HepG2 (cell line): ENCODE measurements around the gene SLC48A1. TPM values are rescaled to one million over a fixed set of nuclear protein-coding genes. Genes with fewer than 3 reads are reported as not detected.

Experiments used
- ATAC-seq: fragments of 200-7000 bp; cut with Tn5 transposase; 3 replicates; pipeline ENCODE4 v1.9.1; 2020; ENCODE audit warnings: mild to moderate bottlenecking, moderate library complexity
- BruUV-seq: library from RNA; stranded (reverse); fragments of 400-500 nt; replicated peaks from 2 replicates; lab custom pipeline; 2021; lab: Mats Ljungman, UMichigan
- CTCF ChIA-PET: fragments of 300-600 bp; formaldehyde crosslinking; extraction: SDS; loops from one replicate; lab custom pipeline; 2021; ENCODE audit warnings: low total read pairs, inconsistent platforms, low intra/inter-chr PET ratio; lab: Yijun Ruan, JAX
- POLR2A ChIA-PET: fragments of 350-600 bp; sonication (Branson Sonifier 250); formaldehyde crosslinking; loops from one replicate; lab custom pipeline; 2020; ENCODE audit warnings: antibody characterized with exemption, inconsistent platforms; lab: Yijun Ruan, JAX
- DNase-seq: peaks from one replicate; pipeline ENCODE4 v3.0.0-alpha.2; 2015; ENCODE audit warnings: low spot score
- FAIRE-seq: peaks from 3 replicates; lab custom pipeline; 2011; peaks lifted over from hg19 to GRCh38; lab: Jason Lieb, UNC
- H2AFZ ChIP-seq: one replicate; pipeline ENCODE4 v1.6.1; 2011; ENCODE audit warnings: low read length, inconsistent platforms
- H3K27ac ChIP-seq: fragments of 300-600 bp; 3 replicates; pipeline ENCODE4 v1.8.0; 2011; ENCODE audit warnings: mixed run types, mild to moderate bottlenecking, mixed read lengths, low read length, inconsistent platforms; ENCODE audit not compliant: insufficient read depth; ENCODE audit errors: extremely low read length
- H3K27me3 ChIP-seq, 2 experiments: fragments of 200-600 bp in 1 of 2; 2 replicates in 1 of 2; 3 replicates in 1 of 2; pipeline versions ENCODE4 v1.6.0 to v1.8.0; 2011; ENCODE audit warnings: low read length in 2 of 2, mild to moderate bottlenecking in 2 of 2, moderate library complexity in 2 of 2, inconsistent platforms in 1 of 2; ENCODE audit not compliant: insufficient read depth in 2 of 2, control insufficient read depth in 1 of 2
- H3K36me3 ChIP-seq, 2 experiments: fragments of 200-600 bp in 1 of 2; replicated peaks in 1 of 2; 2 replicates in 1 of 2; 3 replicates in 1 of 2; pipeline versions ENCODE4 v1.5.1 to v1.8.0; 2011; ENCODE audit warnings: low read length in 2 of 2, inconsistent platforms in 1 of 2; ENCODE audit not compliant: insufficient read depth in 2 of 2, control insufficient read depth in 1 of 2
- H3K4me1 ChIP-seq: 2 replicates; pipeline ENCODE4 v1.5.1; 2012; ENCODE audit warnings: low read length, inconsistent platforms; ENCODE audit not compliant: insufficient read depth
- H3K4me2 ChIP-seq: 2 replicates; pipeline ENCODE4 v1.6.0; 2011; ENCODE audit warnings: low read depth, low read length, inconsistent platforms
- H3K4me3 ChIP-seq, 3 experiments: fragments of 200-600 bp in 1 of 3; sonication (generic), shearing (Covaris generic) in 1 of 3; replicated peaks in 1 of 3; 2 replicates each; pipeline ENCODE4 v1.5.1; 2011 to 2016; ENCODE audit warnings: low read length in 3 of 3, inconsistent platforms in 2 of 3, low read depth in 2 of 3, mild to moderate bottlenecking in 2 of 3, control low read depth in 1 of 3, mixed read lengths in 1 of 3; ENCODE audit not compliant: insufficient read depth in 1 of 3
- H3K79me2 ChIP-seq: one replicate; pipeline ENCODE4 v1.6.1; 2011; ENCODE audit warnings: low read length, inconsistent platforms; ENCODE audit not compliant: insufficient read depth
- H3K9ac ChIP-seq: 2 replicates; pipeline ENCODE4 v1.6.0; 2011; ENCODE audit warnings: mild to moderate bottlenecking, low read depth, low read length, inconsistent platforms; ENCODE audit not compliant: insufficient read depth
- H3K9me3 ChIP-seq: 2 replicates; pipeline ENCODE4 v1.5.1; 2012; ENCODE audit warnings: mild to moderate bottlenecking, low read length
- H4K20me1 ChIP-seq: 2 replicates; pipeline ENCODE4 v1.6.0; 2011; ENCODE audit warnings: inconsistent platforms, mild to moderate bottlenecking, low read length, moderate library complexity; ENCODE audit not compliant: insufficient read depth
- ATRX ChIP-seq: sonication (generic); formaldehyde crosslinking; IDR thresholded peaks from 2 replicates; pipeline ENCODE4 v1.4.0; 2020; ENCODE audit warnings: missing genetic modification reagents, borderline replicate concordance
- CEBPB ChIP-seq: IDR thresholded peaks from 2 replicates; pipeline ENCODE4 v1.6.1; 2011; ENCODE audit warnings: low read depth, low read length, improper control_type of control experiment, borderline replicate concordance
- KDM3A ChIP-seq: IDR thresholded peaks from 2 replicates; pipeline ENCODE4 v1.6.1; 2018; ENCODE audit warnings: low read depth, missing compliant biosample characterization
- NFE2 ChIP-seq: sonication (generic); formaldehyde crosslinking; IDR thresholded peaks from 2 replicates; pipeline ENCODE4 v1.4.0; 2020; ENCODE audit warnings: missing genetic modification reagents
- RELA ChIP-seq: sonication (generic); formaldehyde crosslinking; IDR thresholded peaks from 2 replicates; pipeline ENCODE4 v1.4.0; 2020; ENCODE audit warnings: missing genetic modification reagents
- TOPORS ChIP-seq: sonication (generic); formaldehyde crosslinking; IDR thresholded peaks from 2 replicates; pipeline ENCODE4 v1.8.0; 2023; ENCODE audit warnings: mild to moderate bottlenecking, missing genetic modification reagents
- ZNF205 ChIP-seq: IDR thresholded peaks from 2 replicates; pipeline ENCODE4 v1.6.1; 2018; ENCODE audit warnings: missing biosample characterization, missing genetic modification reagents
- WGBS: methylation state at CpG from one replicate; pipeline ENCODE4 v1.1.6; 2017; ENCODE audit warnings: low lambda C conversion rate; 5-methylcytosine and 5-hydroxymethylcytosine counted together
- in situ Hi-C: cut with HindIII; loops from 2 replicates; pipeline ENCODE4 v1.10.0; 2017; ENCODE audit warnings: low pct_unique_long_range_greater_than_20kb; ENCODE audit not compliant: extremely low pct_ligation_motif_present
- intact Hi-C: fragments of 100-400 bp; cut with micrococcal nuclease; formaldehyde crosslinking; loops from one replicate; pipeline ENCODE4 v1.10.0; 2022; ENCODE audit not compliant: unreplicated experiment
- polyA plus RNA-seq, 8 experiments: library from polyadenylated mRNA; depleted of rRNA in 3 of 8; stranded (reverse) in 7 of 8; unstranded in 1 of 8; fragments of >200 nt; fragmentation: Illumina TruSeq in 4 of 8; extraction: Trizol in 4 of 8; gene quantifications; 2 replicates each; pipeline versions ENCODE4 v1.2.1 to v1.2.3, GENCODE V29; 2011 to 2016; ENCODE audit warnings: low read depth in 4 of 8, missing spikeins in 1 of 8, mixed read lengths in 1 of 8; ENCODE audit not compliant: insufficient read depth in 1 of 8
- total RNA-seq, 5 experiments: library from RNA; depleted of rRNA; stranded (reverse); fragments of >200 nt; fragmentation: Illumina TruSeq; extraction: Trizol; gene quantifications; 2 replicates each; pipeline ENCODE4 v1.2.3, GENCODE V29; 2016; ENCODE audit warnings: low read depth in 1 of 5
- TF ChIP-seq, protein P1 (sequence below): sonication (generic); formaldehyde crosslinking; IDR thresholded peaks from 2 replicates; pipeline ENCODE4 v1.4.0; 2020; ENCODE audit warnings: missing genetic modification reagents, mild to moderate bottlenecking, borderline replicate concordance
- TF ChIP-seq, protein P2 (sequence below): sonication (generic); formaldehyde crosslinking; IDR thresholded peaks from 2 replicates; pipeline ENCODE4 v1.5.1; 2020; ENCODE audit warnings: missing genetic modification reagents, mild to moderate bottlenecking, borderline replicate concordance

Gene SLC48A1
- total and polyA plus RNA-seq, 2 of the 13 experiments (the other 11 are each of a cell fraction or from before 2014, with no cell fraction given), result 2.2 to 3.7 TPM

DNA sequence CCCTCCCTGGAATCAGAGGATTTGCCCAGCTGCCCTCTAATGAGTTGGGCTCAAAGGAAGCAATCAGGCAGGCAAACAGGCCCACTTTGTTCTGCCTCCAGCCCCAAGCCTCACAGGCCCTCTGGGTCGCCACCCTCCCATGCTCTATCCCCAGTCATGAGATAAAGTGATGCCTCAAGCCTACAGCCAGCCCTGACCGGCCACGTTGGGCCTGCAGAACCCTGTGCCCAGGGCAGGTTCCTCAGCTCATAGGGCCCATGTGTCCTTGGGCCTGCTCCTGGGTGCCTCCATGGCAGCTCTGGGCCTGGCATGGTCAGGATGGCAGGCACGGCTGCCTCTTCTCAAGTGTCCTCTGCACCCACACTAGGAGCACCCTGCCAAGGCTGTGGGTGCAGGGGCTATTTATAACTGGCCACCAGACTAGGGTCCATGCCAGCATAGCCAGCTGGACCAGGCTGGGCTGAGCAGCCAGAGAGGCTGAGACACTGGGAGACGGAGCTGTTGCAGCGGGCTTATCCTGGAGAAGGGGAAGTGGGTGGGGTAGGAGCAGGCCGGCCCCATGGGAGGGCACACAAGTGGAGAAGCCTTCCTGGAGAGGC, 26.4 kb downstream of the SLC48A1 start (continued):
- TF ChIP-seq, protein P1, sequence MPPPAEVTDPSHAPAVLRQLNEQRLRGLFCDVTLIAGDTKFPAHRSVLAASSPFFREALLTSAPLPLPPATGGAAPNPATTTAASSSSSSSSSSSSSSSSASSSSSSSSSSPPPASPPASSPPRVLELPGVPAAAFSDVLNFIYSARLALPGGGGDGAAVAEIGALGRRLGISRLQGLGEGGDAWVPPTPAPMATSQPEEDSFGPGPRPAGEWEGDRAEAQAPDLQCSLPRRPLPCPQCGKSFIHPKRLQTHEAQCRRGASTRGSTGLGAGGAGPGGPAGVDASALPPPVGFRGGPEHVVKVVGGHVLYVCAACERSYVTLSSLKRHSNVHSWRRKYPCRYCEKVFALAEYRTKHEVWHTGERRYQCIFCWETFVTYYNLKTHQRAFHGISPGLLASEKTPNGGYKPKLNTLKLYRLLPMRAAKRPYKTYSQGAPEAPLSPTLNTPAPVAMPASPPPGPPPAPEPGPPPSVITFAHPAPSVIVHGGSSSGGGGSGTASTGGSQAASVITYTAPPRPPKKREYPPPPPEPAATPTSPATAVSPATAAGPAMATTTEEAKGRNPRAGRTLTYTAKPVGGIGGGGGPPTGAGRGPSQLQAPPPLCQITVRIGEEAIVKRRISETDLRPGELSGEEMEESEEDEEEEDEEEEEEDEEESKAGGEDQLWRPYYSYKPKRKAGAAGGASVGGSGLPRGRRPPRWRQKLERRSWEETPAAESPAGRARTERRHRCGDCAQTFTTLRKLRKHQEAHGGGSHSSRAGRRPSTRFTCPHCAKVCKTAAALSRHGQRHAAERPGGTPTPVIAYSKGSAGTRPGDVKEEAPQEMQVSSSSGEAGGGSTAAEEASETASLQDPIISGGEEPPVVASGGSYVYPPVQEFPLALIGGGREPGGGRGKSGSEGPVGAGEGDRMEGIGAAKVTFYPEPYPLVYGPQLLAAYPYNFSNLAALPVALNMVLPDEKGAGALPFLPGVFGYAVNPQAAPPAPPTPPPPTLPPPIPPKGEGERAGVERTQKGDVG (CRISPR knock-in tag), result no peak
- TF ChIP-seq, protein P2, sequence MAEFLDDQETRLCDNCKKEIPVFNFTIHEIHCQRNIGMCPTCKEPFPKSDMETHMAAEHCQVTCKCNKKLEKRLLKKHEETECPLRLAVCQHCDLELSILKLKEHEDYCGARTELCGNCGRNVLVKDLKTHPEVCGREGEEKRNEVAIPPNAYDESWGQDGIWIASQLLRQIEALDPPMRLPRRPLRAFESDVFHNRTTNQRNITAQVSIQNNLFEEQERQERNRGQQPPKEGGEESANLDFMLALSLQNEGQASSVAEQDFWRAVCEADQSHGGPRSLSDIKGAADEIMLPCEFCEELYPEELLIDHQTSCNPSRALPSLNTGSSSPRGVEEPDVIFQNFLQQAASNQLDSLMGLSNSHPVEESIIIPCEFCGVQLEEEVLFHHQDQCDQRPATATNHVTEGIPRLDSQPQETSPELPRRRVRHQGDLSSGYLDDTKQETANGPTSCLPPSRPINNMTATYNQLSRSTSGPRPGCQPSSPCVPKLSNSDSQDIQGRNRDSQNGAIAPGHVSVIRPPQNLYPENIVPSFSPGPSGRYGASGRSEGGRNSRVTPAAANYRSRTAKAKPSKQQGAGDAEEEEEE (CRISPR knock-in tag), result no peak
- TF ChIP-seq KDM3A (CRISPR knock-in tag), result no peak
- TF ChIP-seq ZNF205 (CRISPR knock-in tag), result no peak
- TF ChIP-seq RELA (CRISPR knock-in tag), result no peak
- no peak for TF ChIP-seq ATRX (CRISPR knock-in tag)
- TF ChIP-seq NFE2 (CRISPR knock-in tag), result no peak

DNA sequence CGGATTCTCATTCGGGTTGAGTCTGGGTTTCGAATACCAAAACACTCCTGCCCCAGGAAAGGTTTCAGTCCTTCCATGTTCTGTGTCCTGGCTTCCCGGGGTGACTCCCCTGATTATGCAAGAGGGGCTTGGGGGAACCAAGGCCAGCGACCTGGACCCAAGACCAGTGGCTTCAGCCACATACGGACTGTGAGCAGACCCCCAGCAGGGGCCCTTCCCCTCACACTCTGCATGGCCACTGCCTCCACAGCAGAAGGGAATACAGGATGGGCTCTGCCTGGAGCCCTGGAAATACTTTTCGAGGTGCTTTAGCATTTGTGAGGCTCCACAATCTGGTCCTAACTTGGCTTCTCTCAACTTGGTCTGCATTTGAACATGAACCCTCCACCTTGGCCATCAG, 27.5 kb downstream of the SLC48A1 start:
- 0 out of 2 replicates have a peak, but pooled peaks have one; percentile 4 for TF ChIP-seq CEBPB
- TF ChIP-seq TOPORS (CRISPR knock-in tag), result no peak
- TF ChIP-seq, all 625 proteins: peak for 1
- Histone ChIP-seq H3K36me3 (peaks cover 0 to 2% of the 10 kb centered on the region in 2 experiments; a peak in 2 of 5 replicates), H3K79me2 (no peaks in the 10 kb centered on the region), H3K27me3 (no peaks in the 10 kb centered on the region), H3K27ac (no peak overlapping the region), H2AFZ (no peak overlapping the region), H4K20me1 (no peaks in the 10 kb centered on the region), H3K4me2 (no peak overlapping the region), H3K4me3 (no peak overlapping the region), H3K9ac (no peak overlapping the region), H3K9me3 (no peaks in the 10 kb centered on the region), H3K4me1 (no peaks in the 10 kb centered on the region)
- intact Hi-C loops (no loop called here), in situ Hi-C loops (no loop called here)
- CTCF ChIA-PET, result no interaction called here
- FAIRE-seq (no peak), ATAC-seq (no peak), DNase-seq (no peak)
- 76% methylated on average over 7 of the region's 7 CpGs for WGBS
- BruUV-seq, result no TSS peak
- POLR2A ChIA-PET, result no interaction called here
